Thyroid gland (tissue), 4 donors: ENCODE results near the gene IPMK. TPM values are rescaled to one million over a fixed set of nuclear protein-coding genes. Genes with fewer than 3 reads are reported as not detected.

Experiments used
- DNase-seq, 2 donors: peaks; one replicate each; pipeline ENCODE4 v3.0.0-alpha.2; 2019
- H3K27ac ChIP-seq, 3 donors: fragments of 200-600 bp; sonication (generic); 1 replicate in 2 of 3; 2 replicates in 1 of 3; pipeline ENCODE4 v1.5.1; 2016 to 2019; ENCODE audit warnings: mild to moderate bottlenecking in 1 of 3, moderate library complexity in 1 of 3
- H3K27me3 ChIP-seq: fragments of 200-600 bp; sonication (generic); one replicate; pipeline ENCODE4 v1.5.1; 2019
- H3K36me3 ChIP-seq, 2 donors: fragments of 200-600 bp; sonication (generic); one replicate each; pipeline ENCODE4 v1.5.1; 2016 to 2019
- H3K4me1 ChIP-seq, 2 donors: fragments of 200-600 bp; sonication (generic); one replicate each; pipeline ENCODE4 v1.5.1; 2017 to 2019
- H3K4me3 ChIP-seq, 3 donors: fragments of 200-600 bp; sonication (generic); replicated peaks in 1 of 3; 1 replicate in 2 of 3; 2 replicates in 1 of 3; pipeline ENCODE4 v1.5.1; 2016; ENCODE audit warnings: mild to moderate bottlenecking in 1 of 3
- H3K9me3 ChIP-seq: fragments of 200-600 bp; sonication (generic); one replicate; pipeline ENCODE4 v1.5.1; 2017
- POLR2A ChIP-seq, 2 donors: fragments of 450-650 bp; IDR thresholded peaks; one replicate each; pipeline ENCODE4 v1.6.1; 2017; ENCODE audit warnings: antibody characterized with exemption in 2 of 2, mild to moderate bottlenecking in 2 of 2, moderate library complexity in 1 of 2
- WGBS, 2 donors: methylation state at CpG; one replicate each; pipeline ENCODE4 v1.1.5; 2017; 5-methylcytosine and 5-hydroxymethylcytosine counted together
- intact Hi-C: fragments of 100-400 bp; cut with DNase I; formaldehyde crosslinking; loops from one replicate; pipeline ENCODE4 v1.15.1; 2023
- total RNA-seq, 4 donors: library from RNA; depleted of rRNA; stranded (reverse); fragments of >200 nt; gene quantifications; one replicate each; pipeline ENCODE4 v1.2.3, GENCODE V29; 2016
- TF ChIP-seq, protein P1 (sequence below), 6 experiments: fragments of 200-600 bp in 3 of 6; fragments of 450-650 bp in 3 of 6; sonication (generic) in 3 of 6; IDR thresholded peaks; one replicate each; pipeline ENCODE4 v1.5.1; 2016 to 2019; ENCODE audit warnings: antibody characterized with exemption in 6 of 6, mild to moderate bottlenecking in 2 of 6, inconsistent platforms in 1 of 6, moderate library complexity in 1 of 6

Gene IPMK
- total RNA-seq, 4 donors from 2014 or later, result 6.3 to 11.7 (median 8.5) TPM

DNA sequence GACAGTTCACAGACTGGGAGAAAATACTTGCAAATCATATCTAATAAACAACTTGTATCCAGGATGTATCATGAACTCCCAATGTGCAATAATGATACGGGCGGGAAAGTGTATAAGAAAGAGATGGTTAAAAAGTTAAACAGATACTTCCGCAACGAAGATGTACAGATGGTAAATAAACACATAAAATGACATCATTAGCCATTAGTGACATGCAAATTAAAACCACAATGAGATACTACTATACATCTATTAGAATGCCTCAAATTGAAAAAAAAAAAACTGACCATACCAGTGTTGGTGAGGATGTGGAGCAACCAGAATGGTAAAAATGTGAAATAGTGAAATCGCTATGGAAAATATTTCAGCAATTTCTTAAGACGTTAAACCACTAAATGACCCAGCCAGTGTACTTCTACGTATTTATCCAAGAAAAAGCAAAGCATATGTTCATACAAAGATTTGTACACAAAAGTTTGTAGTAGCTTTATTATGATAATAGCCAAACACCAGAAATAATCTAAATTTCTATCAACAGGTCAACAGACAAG is 83.5 kb downstream of the IPMK start:
- TF ChIP-seq, protein P1, sequence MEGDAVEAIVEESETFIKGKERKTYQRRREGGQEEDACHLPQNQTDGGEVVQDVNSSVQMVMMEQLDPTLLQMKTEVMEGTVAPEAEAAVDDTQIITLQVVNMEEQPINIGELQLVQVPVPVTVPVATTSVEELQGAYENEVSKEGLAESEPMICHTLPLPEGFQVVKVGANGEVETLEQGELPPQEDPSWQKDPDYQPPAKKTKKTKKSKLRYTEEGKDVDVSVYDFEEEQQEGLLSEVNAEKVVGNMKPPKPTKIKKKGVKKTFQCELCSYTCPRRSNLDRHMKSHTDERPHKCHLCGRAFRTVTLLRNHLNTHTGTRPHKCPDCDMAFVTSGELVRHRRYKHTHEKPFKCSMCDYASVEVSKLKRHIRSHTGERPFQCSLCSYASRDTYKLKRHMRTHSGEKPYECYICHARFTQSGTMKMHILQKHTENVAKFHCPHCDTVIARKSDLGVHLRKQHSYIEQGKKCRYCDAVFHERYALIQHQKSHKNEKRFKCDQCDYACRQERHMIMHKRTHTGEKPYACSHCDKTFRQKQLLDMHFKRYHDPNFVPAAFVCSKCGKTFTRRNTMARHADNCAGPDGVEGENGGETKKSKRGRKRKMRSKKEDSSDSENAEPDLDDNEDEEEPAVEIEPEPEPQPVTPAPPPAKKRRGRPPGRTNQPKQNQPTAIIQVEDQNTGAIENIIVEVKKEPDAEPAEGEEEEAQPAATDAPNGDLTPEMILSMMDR (IDR thresholded peaks at IDR 0.05), result no peak
- no peak for TF ChIP-seq POLR2A (IDR thresholded peaks at IDR 0.05)
- no peak overlapping the region for H3K4me3 ChIP-seq
- 79 to 92% methylated on average over 7 of the region's 7 CpGs for WGBS, 2 donors
- intact Hi-C loops, result loop anchor here (5.0 kb wide), 1 partner anchor 108 kb away; no protein-coding TSS in a partner anchor
- no peaks in the 10 kb centered on the region for H3K9me3 ChIP-seq
- no peak for DNase-seq
- H3K27ac ChIP-seq, result no peak overlapping the region
- H3K27me3 ChIP-seq, result no peaks in the 10 kb centered on the region
- no peaks in the 10 kb centered on the region for H3K4me1 ChIP-seq
- H3K36me3 ChIP-seq, result no peaks in the 10 kb centered on the region

- intact Hi-C loops, result loop anchor here (5.0 kb wide), 1 partner anchor 112 kb away; no protein-coding TSS in a partner anchor
- DNase-seq, result no peak
- TF ChIP-seq, protein P1 (IDR thresholded peaks at IDR 0.05), result no peak
- TF ChIP-seq POLR2A (IDR thresholded peaks at IDR 0.05), result no peak
- H3K27me3 ChIP-seq, result no peaks in the 10 kb centered on the region
- H3K9me3 ChIP-seq, result no peaks in the 10 kb centered on the region
- no peaks in the 10 kb centered on the region for H3K4me1 ChIP-seq
- no peak overlapping the region for H3K4me3 ChIP-seq
- WGBS, 2 donors, result 79 to 80% methylated on average over 6 of the region's 6 CpGs
- H3K27ac ChIP-seq, result no peak overlapping the region
- no peaks in the 10 kb centered on the region for H3K36me3 ChIP-seq
These were observed 87.0 kb downstream of the IPMK start for GRCh38 chr10:58180666-58181065.

DNA sequence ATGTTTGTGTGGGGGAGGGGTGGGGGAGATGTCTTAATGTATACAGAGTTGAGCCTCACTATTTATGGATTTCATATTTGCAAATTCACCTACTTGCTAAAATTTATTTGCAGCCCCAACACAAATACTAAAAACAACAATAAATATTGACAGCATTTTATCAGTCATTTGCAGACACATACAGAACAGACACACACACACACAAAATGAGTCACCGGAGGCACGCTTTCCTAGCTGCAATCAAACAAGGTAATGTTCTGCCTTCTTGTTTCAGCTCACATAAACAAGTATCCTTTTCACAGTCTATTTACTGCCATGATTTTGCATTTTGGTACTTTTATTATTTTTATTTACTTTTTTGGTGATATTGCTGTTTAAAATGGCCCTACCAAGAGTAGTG is 88.5 kb downstream of the IPMK start:
- Histone ChIP-seq H3K4me3 (no peak overlapping the region), H3K4me1 (no peaks in the 10 kb centered on the region), H3K36me3 (no peaks in the 10 kb centered on the region), H3K9me3 (no peaks in the 10 kb centered on the region), H3K27me3 (no peaks in the 10 kb centered on the region), H3K27ac (no peak overlapping the region)
- WGBS, 2 donors, result 69 to 98% methylated on average over 2 of the region's 2 CpGs
- intact Hi-C loops, result no loop called here
- DNase-seq, result no peak
- no peak for TF ChIP-seq POLR2A (IDR thresholded peaks at IDR 0.05)
- TF ChIP-seq, protein P1 (IDR thresholded peaks at IDR 0.05), result no peak

GRCh38 chr10:58178811-58179210 is 88.9 kb downstream of the IPMK start:
- Histone ChIP-seq H3K36me3 (no peaks in the 10 kb centered on the region), H3K27ac (no peak overlapping the region), H3K4me1 (no peaks in the 10 kb centered on the region), H3K9me3 (no peaks in the 10 kb centered on the region), H3K4me3 (no peak overlapping the region), H3K27me3 (no peaks in the 10 kb centered on the region)
- TF ChIP-seq POLR2A (IDR thresholded peaks at IDR 0.05), result no peak
- TF ChIP-seq, protein P1 (IDR thresholded peaks at IDR 0.05), result no peak
- DNase-seq, result no peak
- 0 to 43% methylated on average over 1 of the region's 1 CpG for WGBS, 2 donors
- intact Hi-C loops, result no loop called here

DNA sequence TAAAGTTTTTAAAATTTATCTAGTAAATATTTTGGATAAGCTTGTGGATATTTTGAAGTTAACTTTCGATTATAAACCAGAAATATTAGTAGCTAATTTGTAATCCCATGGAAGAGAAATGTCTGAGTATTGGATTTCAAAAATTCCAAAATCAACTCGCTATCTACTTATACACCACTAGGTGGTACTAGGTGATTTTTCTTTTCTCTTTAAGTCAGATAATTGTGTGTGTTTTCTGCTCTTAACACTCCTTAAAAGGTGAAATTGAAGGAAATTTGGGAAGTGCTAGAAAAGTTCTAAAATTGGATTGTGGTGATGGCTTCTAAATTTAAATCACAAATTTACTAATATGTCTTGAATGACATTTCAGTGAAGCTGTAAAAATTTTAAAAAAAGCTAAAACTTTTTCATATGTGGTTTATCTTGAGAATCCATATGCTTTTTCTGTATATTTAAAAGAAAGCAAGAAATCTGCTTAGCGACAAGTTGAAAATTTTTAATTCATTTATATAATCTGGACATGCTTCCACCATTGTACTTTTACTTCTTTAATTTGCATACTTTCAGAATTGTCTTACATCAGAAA is 90.2 kb downstream of the IPMK start:
- no peak overlapping the region for H3K4me3 ChIP-seq
- no peak for DNase-seq
- H3K27me3 ChIP-seq, result no peaks in the 10 kb centered on the region
- H3K36me3 ChIP-seq, result no peaks in the 10 kb centered on the region
- 15 to 20% methylated on average over 3 of the region's 3 CpGs for WGBS, 2 donors
- intact Hi-C loops, result no loop called here
- no peaks in the 10 kb centered on the region for H3K9me3 ChIP-seq
- H3K4me1 ChIP-seq, result no peaks in the 10 kb centered on the region
- no peak for TF ChIP-seq POLR2A (IDR thresholded peaks at IDR 0.05)
- TF ChIP-seq, protein P1 (IDR thresholded peaks at IDR 0.05), result peak in 4 of 6 experiments; percentile 40 to 57 (median 54)
- no peak overlapping the region for H3K27ac ChIP-seq
